Measurements from ENCODE around the gene GRM5.

- no peak for TF ChIP-seq CTCF (IDR thresholded peaks at IDR 0.05)
- no peak for TF ChIP-seq POLR2A (IDR thresholded peaks at IDR 0.05)
Observed at GRCh38 chr11:88523386-88524071, 542.3 kb downstream of the GRM5 start.

All from thyroid gland (tissue), 4 donors.